Adipocyte (in vitro differentiated cells): ENCODE data around the gene MAT2B.

Source experiments
- DNase-seq: peaks from one replicate; pipeline ENCODE4 v3.0.0-alpha.2; 2015; ENCODE audit warnings: low read depth
- H3K27me3 ChIP-seq: replicated peaks from 2 replicates; pipeline ENCODE4 v1.7.0; 2013; ENCODE audit warnings: mild to moderate bottlenecking, low read length, moderate library complexity; ENCODE audit not compliant: control insufficient read depth, insufficient read depth
- H3K36me3 ChIP-seq: 2 replicates; pipeline ENCODE4 v1.7.0; 2013; ENCODE audit warnings: low read length, mild to moderate bottlenecking, moderate library complexity; ENCODE audit not compliant: control insufficient read depth, insufficient read depth, severe bottlenecking
- H3K4me1 ChIP-seq: 2 replicates; pipeline ENCODE4 v1.7.0; 2013; ENCODE audit warnings: mild to moderate bottlenecking, low read length, moderate library complexity; ENCODE audit not compliant: control insufficient read depth, insufficient read depth
- H3K4me3 ChIP-seq: 2 replicates; pipeline ENCODE4 v1.7.0; 2013; ENCODE audit warnings: mild to moderate bottlenecking, low read length, moderate library complexity
- H3K9ac ChIP-seq: 2 replicates; pipeline ENCODE4 v1.7.0; 2013; ENCODE audit warnings: mild to moderate bottlenecking, low read length, moderate library complexity
- H3K9me3 ChIP-seq: 2 replicates; pipeline ENCODE4 v1.7.0; 2013; ENCODE audit warnings: mild to moderate bottlenecking, low read length, moderate library complexity; ENCODE audit not compliant: control insufficient read depth

Gene MAT2B

GRCh38 chr5:163505368-163506094, at the start of gene MAT2B:
MAT2B (plus strand) TSS chr5:163505619; CDS start chr5:163505687, 68 bp downstream.
- no peaks in the 10 kb centered on the region for H3K9me3 ChIP-seq
- H3K4me3 ChIP-seq, result peak within 1 kb of the TSS; percentile 95
- no peaks in the 10 kb centered on the region for H3K36me3 ChIP-seq
- H3K27me3 ChIP-seq, result no peaks in the 10 kb centered on the region
- H3K9ac ChIP-seq, result peak within 1 kb of the TSS; percentile 93
- DNase-seq, result peak; percentile 98
- H3K4me1 ChIP-seq, result peaks cover 56% of the 10 kb centered on the region

- Histone ChIP-seq H3K4me3 (no peak overlapping the region), H3K9me3 (no peaks in the 10 kb centered on the region), H3K9ac (no peak overlapping the region), H3K36me3 (peaks cover 18% of the 10 kb centered on the region), H3K27me3 (no peaks in the 10 kb centered on the region), H3K4me1 (peaks cover 23% of the 10 kb centered on the region)
- no peak for DNase-seq
Measured at GRCh38 chr5:163456029-163456589, 49.3 kb upstream of the MAT2B start.

GRCh38 chr5:163456840-163457239, 48.6 kb upstream of the MAT2B start:
- peaks cover 27% of the 10 kb centered on the region for H3K4me1 ChIP-seq
- no peaks in the 10 kb centered on the region for H3K27me3 ChIP-seq
- no peak overlapping the region for H3K9ac ChIP-seq
- peaks cover 12% of the 10 kb centered on the region for H3K36me3 ChIP-seq
- DNase-seq, result no peak
- H3K9me3 ChIP-seq, result no peaks in the 10 kb centered on the region
- H3K4me3 ChIP-seq, result no peak overlapping the region

- no peak for DNase-seq
- peaks cover 40% of the 10 kb centered on the region for H3K4me1 ChIP-seq
- no peaks in the 10 kb centered on the region for H3K9me3 ChIP-seq
Measured at GRCh38 chr5:163458778-163459385, 46.5 kb upstream of the MAT2B start.

GRCh38 chr5:163459462-163459818, 46.0 kb upstream of the MAT2B start:
- Histone ChIP-seq H3K9me3 (no peaks in the 10 kb centered on the region), H3K9ac (peak overlapping the region; percentile 97), H3K4me3 (peak overlapping the region; percentile 97), H3K27me3 (no peaks in the 10 kb centered on the region), H3K36me3 (peaks cover 9% of the 10 kb centered on the region), H3K4me1 (peaks cover 40% of the 10 kb centered on the region)
- DNase-seq, result no peak

More at GRCh38 chr5:163458778-163459385, 46.5 kb upstream of the MAT2B start:
- no peaks in the 10 kb centered on the region for H3K27me3 ChIP-seq
- H3K9ac ChIP-seq, result peak overlapping the region; percentile 97
- peak overlapping the region; percentile 97 for H3K4me3 ChIP-seq
- H3K36me3 ChIP-seq, result peaks cover 9% of the 10 kb centered on the region

GRCh38 chr5:163459819-163460561, 45.4 kb upstream of the MAT2B start, which contains the start of gene NUDCD2:
NUDCD2 (minus strand) TSS chr5:163460102; CDS start chr5:163460050, 52 bp downstream.
- peaks cover 40% of the 10 kb centered on the region for H3K4me1 ChIP-seq

GRCh38 chr5:163460562-163461171, 44.8 kb upstream of the MAT2B start, which contains the start of gene HMMR:
HMMR (plus strand) TSS chr5:163460632; CDS start chr5:163460693, 61 bp downstream.
- DNase-seq, result peak; percentile 59
- Histone ChIP-seq H3K9ac (peak within 1 kb of the TSS; percentile 97), H3K36me3 (peaks cover 3% of the 10 kb centered on the region), H3K27me3 (no peaks in the 10 kb centered on the region), H3K4me3 (peak within 1 kb of the TSS; percentile 97), H3K4me1 (peaks cover 40% of the 10 kb centered on the region), H3K9me3 (no peaks in the 10 kb centered on the region)

More at GRCh38 chr5:163459819-163460561, 45.4 kb upstream of the MAT2B start, which contains the start of gene NUDCD2:
- H3K9ac ChIP-seq, result peak within 1 kb of the TSS; percentile 97
- H3K9me3 ChIP-seq, result no peaks in the 10 kb centered on the region
- H3K27me3 ChIP-seq, result no peaks in the 10 kb centered on the region
- H3K4me3 ChIP-seq, result peak within 1 kb of the TSS; percentile 97
- peak; percentile 99 for DNase-seq
- H3K36me3 ChIP-seq, result peaks cover 4% of the 10 kb centered on the region

GRCh38 chr5:163463063-163463435, 42.4 kb upstream of the MAT2B start:
- peak overlapping the region; percentile 87 for H3K9ac ChIP-seq
- DNase-seq, result peak; percentile 66
- H3K27me3 ChIP-seq, result no peaks in the 10 kb centered on the region
- H3K36me3 ChIP-seq, result no peaks in the 10 kb centered on the region
- peak overlapping the region; percentile 83 for H3K4me3 ChIP-seq
- peaks cover 40% of the 10 kb centered on the region for H3K4me1 ChIP-seq
- no peaks in the 10 kb centered on the region for H3K9me3 ChIP-seq

GRCh38 chr5:163467682-163468081, 37.7 kb upstream of the MAT2B start:
- H3K36me3 ChIP-seq, result no peaks in the 10 kb centered on the region
- no peak for DNase-seq

GRCh38 chr5:163473635-163474243, 31.7 kb upstream of the MAT2B start:
- H3K36me3 ChIP-seq, result no peaks in the 10 kb centered on the region
- no peaks in the 10 kb centered on the region for H3K4me1 ChIP-seq
- H3K9me3 ChIP-seq, result no peaks in the 10 kb centered on the region
- H3K9ac ChIP-seq, result no peak overlapping the region
- no peak overlapping the region for H3K4me3 ChIP-seq
- no peaks in the 10 kb centered on the region for H3K27me3 ChIP-seq
- peak; percentile 65 for DNase-seq

More at GRCh38 chr5:163467682-163468081, 37.7 kb upstream of the MAT2B start:
- no peak overlapping the region for H3K4me3 ChIP-seq
- H3K9me3 ChIP-seq, result no peaks in the 10 kb centered on the region
- no peak overlapping the region for H3K9ac ChIP-seq
- peaks cover 11% of the 10 kb centered on the region for H3K4me1 ChIP-seq
- no peaks in the 10 kb centered on the region for H3K27me3 ChIP-seq
